Glomerular visceral epithelial cell (primary cell): ENCODE data around the gene WASF1.
"Not testable (repeated sequence)": the region's sequence is repeated elsewhere in the genome, so short reads cannot be mapped to it uniquely, and the experiment has no call there.

ENCODE experiments used
- DNase-seq: peaks from one replicate; pipeline ENCODE4 v3.0.0-alpha.2; 2016; ENCODE audit errors: extremely low spot score

Gene WASF1

GRCh38 chr6:110173506-110174132, 5.9 kb downstream of the WASF1 start:
- DNase-seq, result no peak

DNA sequence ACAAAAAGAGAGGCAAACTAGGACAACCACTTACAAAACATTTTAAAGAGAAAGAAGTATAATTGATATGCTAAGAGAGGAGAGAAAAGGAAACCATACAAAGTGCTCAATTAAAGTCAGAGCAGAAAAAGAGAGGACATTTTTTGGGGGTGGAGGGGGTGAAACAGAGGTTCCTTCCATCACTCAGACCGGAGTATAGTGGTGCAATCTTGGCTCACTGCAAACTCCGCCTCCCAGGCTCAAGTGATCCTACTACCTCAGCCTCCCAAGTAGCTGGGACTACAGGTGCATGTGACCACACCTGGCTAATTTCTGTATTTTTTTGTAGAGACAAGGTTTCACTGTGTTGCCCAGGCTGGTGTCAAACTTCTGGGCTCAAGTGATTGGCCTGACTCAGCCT, 9.4 kb downstream of the WASF1 start:
- no peak for DNase-seq

DNA sequence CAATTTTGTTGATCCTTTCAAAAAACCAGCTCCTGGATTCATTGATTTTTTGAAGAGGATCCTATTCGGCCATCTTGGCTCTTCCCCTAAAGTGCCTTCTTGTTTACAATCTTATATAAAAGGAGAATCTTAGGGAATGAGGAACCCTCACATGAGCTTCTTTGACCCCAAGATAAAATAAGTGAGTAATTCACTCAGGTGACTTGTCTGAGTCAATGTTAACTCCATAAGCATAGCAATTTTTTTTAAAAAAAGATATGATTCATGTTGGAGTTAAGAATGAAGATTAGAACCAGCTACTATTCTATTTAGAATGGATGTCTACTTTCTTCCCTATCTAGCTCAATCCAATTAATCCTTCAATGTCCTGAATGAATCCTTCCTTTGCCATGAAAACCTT, 21.0 kb downstream of the WASF1 start:
- no peak for DNase-seq

DNA sequence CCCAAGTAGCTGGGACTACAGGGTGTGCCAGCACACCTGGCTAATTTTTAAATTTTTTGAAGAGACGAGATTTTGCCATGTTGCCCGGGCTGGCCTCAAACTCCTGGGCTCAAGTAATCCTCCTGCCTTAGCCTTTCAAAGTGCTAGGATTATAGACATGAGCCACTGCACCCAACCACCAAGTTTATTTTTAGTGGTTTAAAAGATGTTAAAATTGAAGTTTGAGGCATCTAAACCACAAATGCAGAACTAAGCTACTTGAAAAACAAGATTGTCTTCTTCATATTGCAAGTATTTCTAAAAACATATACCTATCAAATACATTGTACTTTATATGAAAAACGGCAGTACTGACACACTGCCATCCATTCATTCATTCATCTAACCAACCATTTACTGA, 31.6 kb downstream of the WASF1 start:
- no peak for DNase-seq

GRCh38 chr6:110140650-110141049, 38.8 kb downstream of the WASF1 start:
- peak; percentile 8 for DNase-seq

DNA sequence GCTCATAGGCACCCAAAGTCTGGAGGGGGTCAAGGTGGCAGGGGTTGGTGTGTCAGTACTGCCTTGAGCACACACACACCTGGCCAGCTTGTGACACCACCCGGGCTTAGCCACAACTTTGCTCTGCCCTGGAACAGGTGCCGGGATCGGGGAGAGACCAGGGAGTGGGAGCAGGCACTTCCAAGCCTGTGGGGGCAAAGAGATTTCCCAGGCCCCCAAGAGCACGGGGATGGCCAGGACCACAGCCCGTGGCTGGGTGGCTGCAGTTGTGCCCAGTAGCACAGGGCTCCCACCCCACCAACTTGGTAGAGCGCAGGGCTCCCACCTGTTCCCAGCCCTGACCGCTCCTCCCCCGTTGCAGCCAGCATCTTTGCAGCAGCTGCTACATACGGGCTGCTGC, 40.4 kb downstream of the WASF1 start:
- no peak for DNase-seq

DNA sequence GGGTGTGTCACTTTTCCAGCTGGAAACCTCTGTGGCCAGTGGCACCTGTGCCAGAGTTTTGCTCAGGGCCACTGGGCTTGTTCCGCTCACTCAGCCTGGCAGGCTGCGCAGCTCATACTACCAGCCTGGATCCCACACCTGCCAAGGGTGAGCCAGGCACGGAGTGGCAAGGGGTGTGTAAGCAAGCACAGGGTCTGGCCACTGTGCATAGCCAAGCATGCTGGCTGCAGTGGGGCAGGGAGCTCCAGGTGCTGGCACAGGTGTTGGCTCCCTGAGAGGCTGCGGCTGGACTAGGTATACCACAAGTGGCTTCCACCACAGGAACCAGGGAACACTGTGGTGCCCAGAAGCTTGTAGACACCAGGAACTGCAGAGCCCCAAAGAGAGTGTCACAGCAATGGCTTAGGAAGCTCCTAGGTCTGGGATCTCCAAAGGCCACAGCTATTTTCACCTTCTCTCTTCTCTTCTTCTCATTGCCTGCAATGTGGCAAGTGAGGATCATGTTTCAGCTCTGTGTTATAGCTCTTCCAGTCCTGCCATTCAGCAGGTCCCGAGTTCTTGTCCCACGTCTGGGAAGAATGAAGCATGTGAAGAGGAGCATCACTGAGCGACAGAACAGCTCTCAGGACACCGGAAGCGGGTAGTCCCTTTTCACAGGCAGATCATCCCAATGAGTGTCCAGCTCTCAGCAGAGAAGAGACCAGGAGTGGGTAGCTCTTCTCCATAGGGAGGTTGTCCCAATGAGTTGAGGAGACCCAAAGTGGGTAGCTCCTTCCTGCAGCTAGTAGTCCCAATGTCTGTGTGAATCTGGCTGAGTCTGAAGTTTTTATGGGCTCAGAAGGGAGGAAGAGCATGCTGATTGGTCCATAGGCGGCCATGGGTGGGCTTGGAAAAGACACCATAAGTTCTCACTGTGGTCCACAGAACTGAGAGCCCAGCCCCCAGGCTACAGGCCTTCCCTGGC, 41.3 kb downstream of the WASF1 start:
- DNase-seq, result no peak

DNA sequence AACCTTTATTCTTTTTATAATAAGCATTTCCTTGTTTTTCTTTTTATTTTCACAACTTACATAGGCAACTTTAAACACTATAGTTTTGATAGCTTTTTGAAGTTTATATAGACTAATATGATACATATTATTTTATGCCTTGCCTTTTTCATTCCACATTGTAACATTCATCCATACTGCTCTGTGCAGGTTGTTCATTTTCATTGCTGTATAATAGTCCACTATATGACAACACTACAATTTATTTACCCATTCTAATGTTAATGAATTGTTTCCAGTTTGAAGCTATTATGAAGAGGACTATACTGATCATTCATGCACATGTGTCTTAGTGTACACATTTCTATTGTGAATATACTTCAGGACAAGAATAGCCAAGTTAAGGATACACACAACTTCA, 49.1 kb downstream of the WASF1 start:
- DNase-seq, result no peak

- no peak for DNase-seq
These were observed 51.1 kb downstream of the WASF1 start for GRCh38 chr6:110128418-110128817.

- no peak for DNase-seq
These were observed 54.1 kb downstream of the WASF1 start for GRCh38 chr6:110125361-110125760.

GRCh38 chr6:110121655-110122054, 57.8 kb downstream of the WASF1 start:
- not testable (repeated sequence) for DNase-seq

GRCh38 chr6:110116258-110116657, 63.2 kb downstream of the WASF1 start:
- DNase-seq, result no peak

GRCh38 chr6:110114004-110114403, 65.5 kb downstream of the WASF1 start:
- DNase-seq, result no peak

DNA sequence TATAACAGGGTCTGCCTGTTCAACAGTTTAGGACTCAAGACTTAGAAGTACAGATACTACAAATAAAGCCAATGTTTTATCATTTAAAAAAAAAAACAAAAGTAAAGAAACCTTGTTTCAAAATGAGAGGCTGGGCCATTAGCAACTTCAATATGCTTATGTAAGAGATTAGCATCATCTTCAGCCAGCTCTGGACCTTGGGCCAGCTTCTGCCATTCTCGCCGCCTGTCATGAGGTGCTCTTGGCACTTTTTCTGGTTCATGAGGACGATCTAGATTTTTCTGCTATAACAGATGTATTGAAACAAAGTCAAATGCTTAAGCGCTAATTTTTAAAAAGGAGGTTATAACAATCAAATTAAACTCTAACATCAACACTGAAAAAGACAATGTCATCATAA, 74.2 kb downstream of the WASF1 start:
- DNase-seq, result no peak

DNA sequence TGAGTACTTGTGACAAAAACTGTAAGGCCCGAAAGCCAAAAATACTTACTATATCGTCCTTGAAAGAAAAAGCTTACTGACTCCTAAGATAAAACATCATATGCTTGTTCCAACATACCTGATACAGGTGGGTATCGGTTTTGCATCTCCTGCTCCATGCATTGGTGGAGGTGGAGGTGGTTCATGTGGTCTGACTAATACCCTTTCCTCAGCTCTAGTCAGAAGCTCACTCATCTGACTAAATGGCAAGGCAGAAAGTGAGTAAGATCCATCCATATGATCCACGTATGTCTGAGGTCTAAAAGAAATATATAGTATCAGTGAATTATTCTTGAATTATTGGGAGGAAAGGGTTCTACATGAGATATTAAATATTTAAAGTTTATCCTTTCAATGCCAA, 76.2 kb downstream of the WASF1 start:
- no peak for DNase-seq

DNA sequence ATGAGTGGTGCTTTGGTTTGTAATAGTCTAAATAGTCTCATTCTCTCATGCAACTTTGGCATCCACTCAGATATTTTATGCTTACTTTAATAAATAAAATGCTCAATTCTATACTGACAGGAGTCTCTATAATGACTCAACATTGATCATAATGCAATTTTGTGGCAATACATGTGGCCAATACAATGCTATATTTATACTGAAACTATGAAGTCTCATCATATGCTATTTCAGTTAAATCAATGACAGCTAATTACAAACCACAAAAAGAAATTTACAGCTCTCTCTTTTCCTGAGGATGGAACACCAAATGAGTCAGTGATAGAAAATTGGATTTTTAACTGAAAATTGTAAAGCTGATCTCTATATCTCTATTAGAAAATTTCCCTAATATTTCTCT, 77.1 kb downstream of the WASF1 start:
- DNase-seq, result no peak

DNA sequence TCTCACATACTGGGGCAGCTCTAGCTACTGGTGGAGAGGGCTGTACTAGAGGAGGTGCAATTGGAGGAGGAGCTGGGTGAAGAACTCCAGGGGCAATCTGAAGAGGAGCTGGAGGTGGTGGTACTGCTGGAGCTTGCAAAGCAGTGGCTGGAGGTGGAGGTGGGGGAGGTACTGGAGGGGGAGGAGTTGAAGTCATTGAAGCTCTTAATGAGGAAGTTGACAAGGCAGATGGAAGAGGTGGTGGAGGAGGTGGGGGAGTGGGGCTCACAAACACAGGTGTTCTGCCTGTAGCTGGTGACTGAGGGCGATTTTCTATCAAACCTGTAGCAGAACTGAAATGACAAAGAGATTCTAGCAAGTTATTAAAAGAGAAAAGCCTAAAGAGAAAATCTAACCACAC, 77.6 kb downstream of the WASF1 start:
- no peak for DNase-seq

GRCh38 chr6:110098511-110099116, 80.9 kb downstream of the WASF1 start:
- no peak for DNase-seq

GRCh38 chr6:110097443-110097842, 82.0 kb downstream of the WASF1 start:
- no peak for DNase-seq

GRCh38 chr6:110095935-110096334, 83.5 kb downstream of the WASF1 start:
- no peak for DNase-seq

DNA sequence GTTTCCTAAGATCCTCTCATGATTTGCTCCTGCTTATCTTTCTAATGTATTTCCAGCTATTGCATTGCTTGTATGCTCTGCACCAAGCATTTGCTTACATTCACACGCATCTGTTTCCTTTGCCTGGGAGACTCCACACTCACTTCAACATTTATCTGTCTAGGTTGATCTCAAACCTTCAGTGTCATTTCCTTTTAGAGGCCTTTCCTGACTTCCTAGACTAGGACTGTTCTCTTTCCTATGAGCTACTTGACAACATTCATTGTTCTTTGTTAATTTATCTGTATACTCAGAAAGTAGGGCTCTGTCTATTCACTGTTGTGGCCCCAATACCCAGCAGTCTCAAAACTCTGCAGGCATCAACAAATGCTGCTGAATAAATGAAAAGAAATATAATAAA, 84.4 kb downstream of the WASF1 start:
- no peak for DNase-seq

DNA sequence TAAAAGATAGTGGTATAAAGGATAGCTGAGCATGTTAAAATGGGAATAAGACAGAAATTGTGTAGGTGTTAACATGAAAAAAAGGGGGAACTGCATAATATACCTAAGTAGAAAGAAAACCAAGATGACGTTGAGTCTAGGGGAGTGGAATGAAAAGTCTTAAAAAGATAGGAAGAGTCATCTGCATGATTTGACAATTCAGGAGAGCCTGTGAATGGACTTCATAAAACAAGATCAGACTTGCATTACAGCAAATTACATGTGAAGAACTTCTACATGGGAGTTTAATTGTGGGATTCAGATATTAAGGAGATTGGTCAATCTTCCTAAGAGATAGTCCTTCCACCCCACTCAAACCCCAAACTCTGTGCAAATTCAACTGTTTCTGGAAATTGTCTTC, 85.5 kb downstream of the WASF1 start:
- no peak for DNase-seq

DNA sequence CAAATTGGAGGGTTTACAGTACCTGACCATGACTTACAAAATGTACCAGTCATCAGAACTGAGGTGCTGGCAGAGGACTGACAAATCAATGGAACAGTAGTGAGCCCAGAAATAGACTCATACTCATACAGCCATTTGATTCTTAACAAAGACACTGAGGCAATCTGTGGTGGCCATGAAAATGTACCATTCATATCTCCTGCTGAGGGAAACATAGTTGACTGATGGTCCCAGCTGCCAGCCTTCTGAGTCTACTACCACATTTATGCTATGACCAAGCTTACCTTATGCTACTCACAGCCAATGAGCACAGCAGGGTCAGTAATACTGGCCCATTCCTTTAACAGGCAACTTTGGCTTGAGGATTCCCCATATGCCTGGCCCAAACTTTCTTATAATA, 88.6 kb downstream of the WASF1 start:
- no peak for DNase-seq
